Tibial nerve (tissue), 3 donors: ENCODE measurements around the gene TRAPPC5.

Source experiments
- CTCF ChIP-seq, 5 experiments: fragments of 200-600 bp in 3 of 5; fragments of 450-650 bp in 2 of 5; sonication (generic) in 3 of 5; IDR thresholded peaks; one replicate each; pipeline ENCODE4 v1.5.1; 2016 to 2019; ENCODE audit warnings: antibody characterized with exemption in 5 of 5, mild to moderate bottlenecking in 3 of 5, moderate library complexity in 2 of 5
- POLR2A ChIP-seq, 2 donors: fragments of 450-650 bp; IDR thresholded peaks; one replicate each; pipeline ENCODE4 v1.6.1; 2017; ENCODE audit warnings: antibody characterized with exemption in 2 of 2, mild to moderate bottlenecking in 2 of 2, moderate library complexity in 2 of 2

GRCh38 chr19:7641290-7642276, 39.0 kb upstream of the TRAPPC5 start:
- TF ChIP-seq CTCF (IDR thresholded peaks at IDR 0.05) (no peak), POLR2A (IDR thresholded peaks at IDR 0.05) (no peak)
